NT2/D1 (cell line): ENCODE data around the gene UBXN1.
A peak's percentile ranks its signal among the peaks of the same experiment; 100 is the strongest.

Source experiments
- DNase-seq: peaks from one replicate; pipeline ENCODE4 v3.0.0-alpha.2; 2011; ENCODE audit warnings: low read depth, low spot score
- H3K27me3 ChIP-seq: 2 replicates; pipeline ENCODE4 v1.6.0; 2011; ENCODE audit warnings: mild to moderate bottlenecking; ENCODE audit not compliant: insufficient read length, insufficient read depth
- H3K36me3 ChIP-seq: 2 replicates; pipeline ENCODE4 v1.6.1; 2011; ENCODE audit warnings: mild to moderate bottlenecking, low read length, mixed read lengths; ENCODE audit not compliant: insufficient read depth, insufficient read length
- H3K4me1 ChIP-seq: 2 replicates; pipeline ENCODE4 v1.5.1; 2011; ENCODE audit not compliant: insufficient read depth, insufficient read length
- H3K4me3 ChIP-seq: 2 replicates; pipeline ENCODE4 v1.5.1; 2011; ENCODE audit warnings: low read depth; ENCODE audit not compliant: insufficient read length
- H3K9ac ChIP-seq: 2 replicates; pipeline ENCODE4 v1.6.0; 2011; ENCODE audit warnings: low read depth; ENCODE audit not compliant: insufficient read length
- H3K9me3 ChIP-seq: 2 replicates; pipeline ENCODE4 v1.5.1; 2011; ENCODE audit warnings: mild to moderate bottlenecking, low read length; ENCODE audit not compliant: insufficient read depth
- SUZ12 ChIP-seq: IDR thresholded peaks from 2 replicates; pipeline ENCODE4 v1.6.1; 2011; ENCODE audit not compliant: insufficient read length, insufficient read depth; ENCODE audit errors: extremely low read depth
- YY1 ChIP-seq: IDR thresholded peaks from 2 replicates; pipeline ENCODE4 v1.6.1; 2011; ENCODE audit not compliant: insufficient read length, insufficient read depth
- ZNF274 ChIP-seq: IDR thresholded peaks from 2 replicates; pipeline ENCODE4 v1.6.1; 2011; ENCODE audit warnings: mild to moderate bottlenecking, low read depth, low read length

UBXN1 gene

GRCh38 chr11:62678770-62679696 is at the start of gene UBXN1:
UBXN1 (minus strand) TSS chr11:62679073; CDS start chr11:62678923, 150 bp downstream.
- Histone ChIP-seq H3K4me1 (peaks cover 3% of the 10 kb centered on the region), H3K9ac (peak within 1 kb of the TSS; percentile 98), H3K9me3 (no peaks in the 10 kb centered on the region), H3K4me3 (peak within 1 kb of the TSS; percentile 97), H3K36me3 (peaks cover 33% of the 10 kb centered on the region), H3K27me3 (no peaks in the 10 kb centered on the region)
- TF ChIP-seq ZNF274: no peak
- TF ChIP-seq SUZ12: no peak
- no peak for TF ChIP-seq YY1
- no peak for DNase-seq

GRCh38 chr11:62728171-62728988 is 49.5 kb upstream of the UBXN1 start, which contains the start of gene TTC9C:
TTC9C (plus strand) TSS chr11:62728486; CDS start chr11:62728849, 363 bp downstream.
- no peaks in the 10 kb centered on the region for H3K27me3 ChIP-seq
- H3K9me3 ChIP-seq: no peaks in the 10 kb centered on the region
- H3K4me3 ChIP-seq: peak within 1 kb of the TSS; percentile 98
- H3K36me3 ChIP-seq: peaks cover 49% of the 10 kb centered on the region
- TF ChIP-seq ZNF274: no peak
- no peak for TF ChIP-seq SUZ12
- TF ChIP-seq YY1: no peak
- H3K9ac ChIP-seq: peak within 1 kb of the TSS; percentile 97
- no peak for DNase-seq
- H3K4me1 ChIP-seq: no peaks in the 10 kb centered on the region

GRCh38 chr11:62727872-62728170 is 48.9 kb upstream of the UBXN1 start:
- TF ChIP-seq ZNF274 (no peak), SUZ12 (no peak), YY1 (no peak)
- Histone ChIP-seq H3K4me1 (no peaks in the 10 kb centered on the region), H3K27me3 (no peaks in the 10 kb centered on the region), H3K9ac (peak overlapping the region; percentile 97), H3K4me3 (peak overlapping the region; percentile 98), H3K9me3 (no peaks in the 10 kb centered on the region), H3K36me3 (peaks cover 49% of the 10 kb centered on the region)
- peak; percentile 95 for DNase-seq

GRCh38 chr11:62727165-62727871 is 48.4 kb upstream of the UBXN1 start, which contains the start of gene HNRNPUL2:
HNRNPUL2 (minus strand) TSS chr11:62727457; CDS start chr11:62727156, 301 bp downstream.
- Histone ChIP-seq H3K27me3 (no peaks in the 10 kb centered on the region), H3K4me1 (no peaks in the 10 kb centered on the region), H3K9ac (peak within 1 kb of the TSS; percentile 97), H3K36me3 (peaks cover 54% of the 10 kb centered on the region), H3K4me3 (peak within 1 kb of the TSS; percentile 98), H3K9me3 (no peaks in the 10 kb centered on the region)
- peak; percentile 97 for DNase-seq
- TF ChIP-seq YY1: no peak
- no peak for TF ChIP-seq ZNF274
- TF ChIP-seq SUZ12: no peak

GRCh38 chr11:62726915-62727164 is 48.0 kb upstream of the UBXN1 start:
- no peaks in the 10 kb centered on the region for H3K9me3 ChIP-seq
- H3K4me1 ChIP-seq: peaks cover 2% of the 10 kb centered on the region
- peak overlapping the region; percentile 98 for H3K4me3 ChIP-seq
- TF ChIP-seq YY1 (no peak), SUZ12 (no peak), ZNF274 (no peak)
- no peak for DNase-seq
- no peaks in the 10 kb centered on the region for H3K27me3 ChIP-seq
- H3K36me3 ChIP-seq: peaks cover 59% of the 10 kb centered on the region
- H3K9ac ChIP-seq: peak overlapping the region; percentile 97

- H3K9ac ChIP-seq: peak overlapping the region; percentile 97
- DNase-seq: no peak
- peaks cover 2% of the 10 kb centered on the region for H3K4me1 ChIP-seq
- peaks cover 62% of the 10 kb centered on the region for H3K36me3 ChIP-seq
- no peaks in the 10 kb centered on the region for H3K9me3 ChIP-seq
- no peaks in the 10 kb centered on the region for H3K27me3 ChIP-seq
- TF ChIP-seq YY1: no peak
- no peak for TF ChIP-seq ZNF274
- TF ChIP-seq SUZ12: no peak
- H3K4me3 ChIP-seq: peak overlapping the region; percentile 98
Measured at GRCh38 chr11:62726156-62726914, 47.5 kb upstream of the UBXN1 start.
